ENCODE results near the gene GNAI2.

The GNAI2 gene

DNA sequence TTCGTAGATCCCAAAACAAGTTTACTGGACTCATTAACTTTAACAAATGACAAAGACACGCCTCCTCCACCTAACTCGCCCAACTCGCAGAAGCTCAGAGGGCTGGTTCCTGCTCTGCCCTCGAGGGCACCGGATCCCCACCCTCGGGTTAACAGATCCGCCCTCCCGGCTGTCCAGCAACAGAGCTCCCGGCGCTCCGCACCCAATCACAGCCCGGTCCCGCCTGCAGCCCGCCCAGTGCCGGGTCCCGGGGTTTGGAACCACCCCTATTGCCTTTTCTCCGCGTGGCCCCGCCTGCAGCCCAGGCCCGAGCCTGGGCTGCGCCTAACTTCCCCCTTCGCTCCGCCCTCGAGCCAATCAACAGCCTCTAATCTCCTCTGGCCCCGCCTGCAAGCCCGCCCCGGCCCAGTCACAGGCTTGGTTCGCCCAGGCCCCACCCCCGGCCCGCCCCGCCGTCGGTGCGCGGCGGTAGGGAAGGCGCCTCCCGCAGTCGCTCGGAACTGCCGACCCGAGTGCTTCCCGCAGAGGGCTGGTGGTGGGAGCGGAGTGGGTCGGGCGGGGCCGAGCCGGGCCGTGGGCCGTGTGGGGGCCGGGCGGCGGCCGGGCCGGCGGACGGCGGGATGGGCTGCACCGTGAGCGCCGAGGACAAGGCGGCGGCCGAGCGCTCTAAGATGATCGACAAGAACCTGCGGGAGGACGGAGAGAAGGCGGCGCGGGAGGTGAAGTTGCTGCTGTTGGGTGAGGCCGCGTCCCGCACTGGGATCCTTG lies at the start of gene GNAI2:
GNAI2 (plus strand) TSS at position 489 of the 768 bp plus-strand sequence; CDS start at position 621, 132 bp downstream.
- FAIRE-seq, result peak; percentile 100

DNA sequence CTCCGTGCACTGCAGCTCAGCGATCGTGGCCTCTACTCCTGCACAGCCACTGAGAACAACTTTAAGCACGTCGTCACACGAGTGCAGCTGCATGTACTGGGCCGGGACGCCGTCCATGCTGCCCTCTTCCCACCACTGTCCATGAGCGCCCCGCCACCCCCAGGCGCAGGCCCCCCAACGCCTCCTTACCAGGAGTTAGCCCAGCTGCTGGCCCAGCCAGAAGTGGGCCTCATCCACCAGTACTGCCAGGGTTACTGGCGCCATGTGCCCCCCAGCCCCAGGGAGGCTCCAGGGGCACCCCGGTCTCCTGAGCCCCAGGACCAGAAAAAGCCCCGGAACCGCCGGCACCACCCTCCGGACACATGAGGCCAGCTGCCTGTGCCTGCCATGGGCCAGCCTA lies 48.3 kb upstream of the GNAI2 start:
- no peak for FAIRE-seq

DNA sequence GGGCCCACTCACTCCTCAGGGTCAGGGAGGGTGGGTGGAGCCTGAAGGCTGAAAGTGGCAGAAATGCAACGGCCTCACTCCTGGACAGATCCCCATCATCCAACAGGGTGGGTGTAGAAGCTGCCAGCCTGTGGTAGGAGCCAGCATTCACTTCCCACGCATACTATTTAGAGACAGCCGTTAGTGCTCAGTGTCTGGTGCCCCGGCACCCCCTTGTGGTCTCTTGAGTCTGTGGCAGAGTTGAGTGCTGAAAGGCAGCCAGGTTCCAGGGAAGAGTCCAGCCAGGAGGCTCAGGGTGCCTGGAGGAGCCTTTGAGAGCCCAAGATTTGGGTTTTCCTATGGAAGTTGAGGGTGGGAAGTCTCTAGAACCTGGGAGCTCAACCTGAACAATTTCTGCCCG lies 46.7 kb upstream of the GNAI2 start:
- FAIRE-seq, result no peak

GRCh38 chr3:50189989-50190388 lies 46.0 kb upstream of the GNAI2 start:
- FAIRE-seq, result no peak

DNA sequence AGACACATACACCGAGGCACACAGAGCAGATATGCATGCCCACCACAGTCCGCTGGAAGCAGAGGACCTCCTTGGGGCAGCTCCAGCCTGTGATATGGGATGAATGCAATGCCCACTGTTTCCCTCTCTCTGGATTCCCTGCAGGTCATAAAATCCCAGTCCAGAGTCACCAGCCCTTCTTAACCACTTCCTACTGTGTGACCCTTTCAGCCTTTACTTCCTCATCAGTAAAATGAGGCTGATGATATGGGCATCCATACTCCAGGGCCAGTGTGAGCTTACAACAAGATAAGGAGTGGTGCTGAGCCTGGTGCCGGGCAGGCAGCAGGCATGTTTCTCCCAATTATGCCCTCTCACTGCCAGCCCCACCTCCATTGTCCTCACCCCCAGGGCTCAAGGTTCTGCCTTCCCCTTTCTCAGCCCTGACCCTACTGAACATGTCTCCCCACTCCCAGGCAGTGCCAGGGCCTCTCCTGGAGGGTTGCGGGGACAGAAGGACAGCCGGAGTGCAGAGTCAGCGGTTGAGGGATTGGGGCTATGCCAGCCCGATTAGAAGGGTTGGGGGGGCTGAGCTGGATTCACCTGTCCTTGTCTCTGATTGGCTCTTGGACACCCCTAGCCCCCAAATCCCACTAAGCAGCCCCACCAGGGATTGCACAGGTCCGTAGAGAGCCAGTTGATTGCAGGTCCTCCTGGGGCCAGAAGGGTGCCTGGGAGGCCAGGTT lies 44.9 kb upstream of the GNAI2 start, which contains the start of gene GNAT1:
GNAT1 (plus strand) TSS at position 675 of the 725 bp plus-strand sequence. CDS start 116 bp downstream, outside the sequence.
- no peak for FAIRE-seq

GRCh38 chr3:50192124-50192523 lies 43.9 kb upstream of the GNAI2 start:
- FAIRE-seq, result no peak

DNA sequence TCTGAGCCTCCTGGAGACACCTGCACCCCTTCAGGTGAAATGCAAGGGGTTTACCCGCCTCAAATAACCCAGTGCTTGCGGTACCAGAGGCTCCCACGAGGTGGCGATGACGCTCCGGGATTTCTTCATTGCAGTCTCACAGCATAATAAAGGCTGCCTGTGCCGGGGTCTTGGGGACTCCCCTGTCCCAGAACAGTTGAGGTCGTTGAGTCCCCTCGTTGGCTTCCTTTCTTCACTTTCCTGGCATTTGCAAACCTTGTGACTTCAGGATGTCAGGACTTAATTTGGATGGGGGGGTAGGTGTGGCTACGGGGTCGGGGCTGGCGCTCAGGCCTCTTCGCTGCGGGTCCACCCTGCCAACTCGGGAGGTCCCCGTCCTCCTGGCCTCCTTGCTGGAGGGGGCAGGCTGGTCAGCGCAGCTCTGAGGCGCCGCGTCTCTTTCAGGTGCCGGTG lies 43.3 kb upstream of the GNAI2 start:
- no peak for FAIRE-seq

DNA sequence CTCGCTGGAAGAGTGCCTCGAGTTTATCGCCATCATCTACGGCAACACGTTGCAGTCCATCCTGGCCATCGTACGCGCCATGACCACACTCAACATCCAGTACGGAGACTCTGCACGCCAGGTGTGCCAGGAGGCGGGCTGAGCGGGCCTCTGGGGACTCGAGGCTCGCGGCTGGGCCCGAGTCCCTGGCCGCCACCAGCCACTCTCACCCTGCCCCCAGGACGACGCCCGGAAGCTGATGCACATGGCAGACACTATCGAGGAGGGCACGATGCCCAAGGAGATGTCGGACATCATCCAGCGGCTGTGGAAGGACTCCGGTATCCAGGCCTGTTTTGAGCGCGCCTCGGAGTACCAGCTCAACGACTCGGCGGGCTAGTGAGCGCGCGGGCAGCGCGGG lies 42.7 kb upstream of the GNAI2 start:
- FAIRE-seq, result no peak

GRCh38 chr3:50193746-50194127 lies 42.3 kb upstream of the GNAI2 start:
- FAIRE-seq, result no peak

- FAIRE-seq, result no peak
These were observed 41.7 kb upstream of the GNAI2 start for GRCh38 chr3:50194128-50194902.

- no peak for FAIRE-seq
These were observed 41.0 kb upstream of the GNAI2 start for GRCh38 chr3:50194903-50195500.

- FAIRE-seq, result no peak
These were observed 40.3 kb upstream of the GNAI2 start for GRCh38 chr3:50195501-50196252.

GRCh38 chr3:50196253-50196801 lies 39.7 kb upstream of the GNAI2 start:
- FAIRE-seq, result no peak

GRCh38 chr3:50201573-50202315 lies 34.3 kb upstream of the GNAI2 start:
- FAIRE-seq, result no peak

- FAIRE-seq, result no peak
These were observed 33.5 kb upstream of the GNAI2 start for GRCh38 chr3:50202353-50203112.

DNA sequence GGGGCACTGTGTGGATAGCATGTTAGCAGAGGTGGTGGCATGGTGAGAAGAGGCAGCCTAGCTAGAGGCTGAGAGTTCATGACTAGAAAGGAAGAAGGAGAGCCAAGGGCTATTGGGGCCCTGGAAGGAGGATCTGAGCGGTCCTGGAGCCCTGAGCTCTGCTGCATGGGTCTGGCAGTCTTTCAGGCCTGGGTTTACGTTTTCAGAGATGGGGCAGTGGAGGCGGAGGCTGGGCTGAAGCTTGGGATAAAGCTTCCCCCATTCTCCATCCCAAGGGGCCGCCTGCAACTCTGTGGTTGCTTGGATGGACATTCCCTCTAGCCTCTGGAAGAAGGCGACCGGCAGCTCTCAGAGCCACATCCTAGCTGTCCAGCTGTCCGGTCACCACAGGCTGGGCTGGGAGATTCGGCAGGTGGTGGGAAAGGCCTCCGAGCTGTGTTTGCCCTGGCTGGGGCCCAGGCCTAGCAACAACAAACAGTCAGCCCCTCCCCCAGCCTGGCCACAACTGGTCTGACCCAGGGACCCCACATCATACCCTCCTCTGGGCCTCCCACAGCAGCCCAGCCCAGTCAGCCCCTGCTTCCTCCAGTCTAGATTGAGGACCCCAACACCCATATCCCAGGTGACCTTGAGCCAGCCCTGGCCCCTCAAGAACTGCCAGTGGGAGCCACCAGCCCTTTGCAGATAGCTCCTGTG lies 32.7 kb upstream of the GNAI2 start:
- no peak for FAIRE-seq

GRCh38 chr3:50203809-50204803 lies 31.9 kb upstream of the GNAI2 start:
- no peak for FAIRE-seq

DNA sequence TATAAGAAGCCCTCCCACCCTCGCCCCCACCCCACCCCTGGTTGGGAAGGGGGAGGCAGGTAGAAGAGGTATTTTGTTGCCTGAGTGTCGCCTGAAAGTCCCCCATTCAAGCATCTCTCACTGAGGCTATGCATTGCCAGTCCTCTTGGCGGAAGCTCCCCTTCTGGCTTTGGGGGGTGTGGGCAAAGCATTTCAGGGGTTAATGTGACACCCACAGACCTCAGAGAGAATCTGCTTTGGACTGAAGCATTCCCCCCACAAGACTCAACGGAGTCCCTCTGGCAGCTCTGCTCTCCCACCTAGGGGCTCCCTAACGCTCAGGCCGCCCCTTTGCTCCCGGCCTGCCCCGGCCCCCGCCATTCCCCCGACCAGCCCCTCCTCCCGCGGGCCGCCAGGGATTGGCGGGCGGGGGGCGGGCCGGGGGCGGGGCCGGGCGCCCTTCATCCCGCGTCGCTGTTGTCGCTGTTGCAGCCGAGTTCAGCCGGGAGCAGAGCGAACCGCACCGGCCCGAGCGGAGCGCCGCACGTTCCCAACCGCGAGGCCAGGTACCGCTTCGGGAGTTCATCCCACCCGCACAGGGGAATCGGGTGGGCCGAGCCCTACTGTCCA lies 31.1 kb upstream of the GNAI2 start, which contains the start of gene SLC38A3:
SLC38A3 (plus strand) TSS at position 468 of the 609 bp plus-strand sequence. CDS start 8,929 bp downstream, outside the sequence.
- no peak for FAIRE-seq

All from endometrium (tissue), 2 donors.